ENCODE measurements around the gene ZFP36L1. TPM values are rescaled to one million over a fixed set of nuclear protein-coding genes. Genes with fewer than 3 reads are reported as not detected.

The ZFP36L1 gene
- total and polyA plus RNA-seq, 9 donors = 336 to 1,074 (median 626) TPM

DNA sequence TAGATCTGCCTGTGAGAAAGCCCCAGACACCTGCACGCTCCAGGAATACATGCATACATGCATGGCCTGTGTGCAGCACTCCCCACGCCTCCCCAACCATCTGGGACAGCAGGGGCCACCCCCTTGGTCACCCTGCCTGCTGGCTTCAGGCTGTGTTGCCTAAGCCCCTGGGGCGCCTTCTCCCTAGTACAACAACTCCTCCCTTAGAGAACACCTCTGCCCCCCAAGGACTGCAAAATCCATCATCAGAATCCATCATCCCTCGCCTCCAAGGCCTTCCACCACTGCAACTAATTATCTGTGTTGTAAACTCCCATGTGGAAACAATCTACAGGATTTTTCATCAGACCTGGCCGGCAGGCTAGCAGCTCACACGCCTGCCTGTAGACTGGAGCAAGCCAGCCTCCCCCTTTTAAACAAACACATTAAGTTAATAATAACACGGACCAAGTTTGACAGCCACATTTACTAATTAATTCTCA lies 36.8 kb downstream of the ZFP36L1 start:
- H3K9me3 ChIP-seq = no peaks in the 10 kb centered on the region
- TF ChIP-seq EP300 (IDR thresholded peaks at IDR 0.05) (no peak), POLR2A (IDR thresholded peaks at IDR 0.05) (no peak)
- TF ChIP-seq, protein P1, sequence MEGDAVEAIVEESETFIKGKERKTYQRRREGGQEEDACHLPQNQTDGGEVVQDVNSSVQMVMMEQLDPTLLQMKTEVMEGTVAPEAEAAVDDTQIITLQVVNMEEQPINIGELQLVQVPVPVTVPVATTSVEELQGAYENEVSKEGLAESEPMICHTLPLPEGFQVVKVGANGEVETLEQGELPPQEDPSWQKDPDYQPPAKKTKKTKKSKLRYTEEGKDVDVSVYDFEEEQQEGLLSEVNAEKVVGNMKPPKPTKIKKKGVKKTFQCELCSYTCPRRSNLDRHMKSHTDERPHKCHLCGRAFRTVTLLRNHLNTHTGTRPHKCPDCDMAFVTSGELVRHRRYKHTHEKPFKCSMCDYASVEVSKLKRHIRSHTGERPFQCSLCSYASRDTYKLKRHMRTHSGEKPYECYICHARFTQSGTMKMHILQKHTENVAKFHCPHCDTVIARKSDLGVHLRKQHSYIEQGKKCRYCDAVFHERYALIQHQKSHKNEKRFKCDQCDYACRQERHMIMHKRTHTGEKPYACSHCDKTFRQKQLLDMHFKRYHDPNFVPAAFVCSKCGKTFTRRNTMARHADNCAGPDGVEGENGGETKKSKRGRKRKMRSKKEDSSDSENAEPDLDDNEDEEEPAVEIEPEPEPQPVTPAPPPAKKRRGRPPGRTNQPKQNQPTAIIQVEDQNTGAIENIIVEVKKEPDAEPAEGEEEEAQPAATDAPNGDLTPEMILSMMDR (IDR thresholded peaks at IDR 0.05) = no peak
- 47 to 62% (median 60%) methylated on average over 7 of the region's 7 CpGs for WGBS, 3 donors
- intact Hi-C loops (cut with DNase I) = loop anchor here in 1 of 4 donors (5.0 kb wide), 1 partner anchor 69 kb away; no protein-coding TSS in a partner anchor
- H3K27ac ChIP-seq = no peak overlapping the region
- H3K4me3 ChIP-seq = no peak overlapping the region
- H3K4me1 ChIP-seq (ENCODE audit: insufficient read depth) = peaks cover 27% of the 10 kb centered on the region
- H3K36me3 ChIP-seq = no peaks in the 10 kb centered on the region
- DNase-seq = peak in 1 of 5 donors; percentile 35
- no peaks in the 10 kb centered on the region for H3K27me3 ChIP-seq

DNA sequence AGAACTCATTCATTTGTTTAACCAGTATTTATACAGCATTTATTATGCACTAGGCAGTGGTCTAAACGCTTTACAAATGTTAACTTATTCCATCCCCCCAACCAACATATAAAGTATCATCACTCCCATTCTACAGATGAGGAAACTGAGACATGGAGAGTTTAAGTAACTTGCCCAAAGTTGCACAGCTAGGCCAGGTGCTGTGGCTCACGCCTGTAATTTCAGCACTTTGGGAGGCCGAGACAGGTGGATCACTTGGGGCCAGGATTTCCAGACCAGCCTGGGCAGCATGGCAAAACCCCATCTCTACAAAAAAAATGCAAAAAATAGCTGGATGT lies 37.9 kb downstream of the ZFP36L1 start:
- H3K36me3 ChIP-seq = no peaks in the 10 kb centered on the region
- H3K9me3 ChIP-seq = no peaks in the 10 kb centered on the region
- TF ChIP-seq, protein P1 (IDR thresholded peaks at IDR 0.05) = no peak
- TF ChIP-seq EP300 (IDR thresholded peaks at IDR 0.05) (no peak), POLR2A (IDR thresholded peaks at IDR 0.05) (no peak)
- WGBS, 3 donors = 96 to 99% (median 97%) methylated on average over 3 of the region's 3 CpGs
- no peaks in the 10 kb centered on the region for H3K27me3 ChIP-seq
- H3K27ac ChIP-seq = no peak overlapping the region
- H3K4me1 ChIP-seq (ENCODE audit: insufficient read depth) = peaks cover 27% of the 10 kb centered on the region
- H3K4me3 ChIP-seq = no peak overlapping the region
- no peak for DNase-seq
- intact Hi-C loops (cut with DNase I) = loop anchor here in 1 of 4 donors (5.0 kb wide), 1 partner anchor 68 kb away; no protein-coding TSS in a partner anchor

- Histone ChIP-seq H3K36me3 (no peaks in the 10 kb centered on the region), H3K4me3 (no peak overlapping the region), H3K9me3 (no peaks in the 10 kb centered on the region), H3K27me3 (no peaks in the 10 kb centered on the region), H3K27ac (no peak overlapping the region), H3K4me1 (ENCODE audit: insufficient read depth) (peaks cover 27% of the 10 kb centered on the region)
- no peak for DNase-seq
- intact Hi-C loops (cut with DNase I) = no loop called here
- 30 to 47% (median 43%) methylated on average over 4 of the region's 4 CpGs for WGBS, 3 donors
- TF ChIP-seq, protein P1 (IDR thresholded peaks at IDR 0.05) = no peak
- no peak for TF ChIP-seq POLR2A (IDR thresholded peaks at IDR 0.05)
- no peak for TF ChIP-seq EP300 (IDR thresholded peaks at IDR 0.05)
Measured at GRCh38 chr14:68753690-68754089, 39.2 kb downstream of the ZFP36L1 start.

- WGBS, 3 donors = 55 to 70% (median 70%) methylated on average over 6 of the region's 6 CpGs
- no peaks in the 10 kb centered on the region for H3K27me3 ChIP-seq
- peak overlapping the region in 1 of 2 donors; percentile 23 for H3K27ac ChIP-seq
- H3K4me3 ChIP-seq = no peak overlapping the region
- H3K36me3 ChIP-seq = no peaks in the 10 kb centered on the region
- intact Hi-C loops (cut with DNase I) = no loop called here
- no peaks in the 10 kb centered on the region for H3K9me3 ChIP-seq
- TF ChIP-seq, protein P1 (IDR thresholded peaks at IDR 0.05) = no peak
- TF ChIP-seq EP300 (IDR thresholded peaks at IDR 0.05) (no peak), POLR2A (IDR thresholded peaks at IDR 0.05) (no peak)
- H3K4me1 ChIP-seq (ENCODE audit: insufficient read depth) = peaks cover 19% of the 10 kb centered on the region
- DNase-seq = no peak
Measured at GRCh38 chr14:68752271-68753006, 40.4 kb downstream of the ZFP36L1 start.

Measured in ovary (tissue), 9 donors.